DMS114 treated with DMSO at 0.1 percent for 48 hours (cell line): ENCODE measurements around the gene LYPD6.

ENCODE experiments used
- DNase-seq: peaks from one replicate; lab custom pipeline; 2025; ENCODE audit not compliant: unreplicated experiment; lab: John Stamatoyannopoulos, UW

Gene LYPD6

DNA sequence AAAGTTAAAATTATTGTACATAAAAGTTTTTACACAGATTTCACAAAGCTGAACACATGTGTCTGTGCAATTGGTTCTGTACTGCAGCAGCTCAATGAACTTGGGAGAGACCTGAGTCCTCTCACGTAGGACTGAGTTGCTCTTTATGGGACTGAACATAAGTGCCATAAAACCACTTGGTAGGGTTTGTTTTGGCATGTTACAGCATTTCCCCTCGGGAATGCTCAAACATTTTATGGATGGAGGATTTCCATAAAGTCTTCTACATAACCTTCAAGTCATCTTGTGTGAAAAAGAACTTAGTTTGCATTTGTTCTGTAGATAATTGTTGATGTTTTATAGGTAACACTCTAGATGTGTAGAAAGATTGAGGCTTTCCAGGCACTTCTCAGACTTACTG, 15.9 kb downstream of the LYPD6 start:
- DNase-seq: no peak

DNA sequence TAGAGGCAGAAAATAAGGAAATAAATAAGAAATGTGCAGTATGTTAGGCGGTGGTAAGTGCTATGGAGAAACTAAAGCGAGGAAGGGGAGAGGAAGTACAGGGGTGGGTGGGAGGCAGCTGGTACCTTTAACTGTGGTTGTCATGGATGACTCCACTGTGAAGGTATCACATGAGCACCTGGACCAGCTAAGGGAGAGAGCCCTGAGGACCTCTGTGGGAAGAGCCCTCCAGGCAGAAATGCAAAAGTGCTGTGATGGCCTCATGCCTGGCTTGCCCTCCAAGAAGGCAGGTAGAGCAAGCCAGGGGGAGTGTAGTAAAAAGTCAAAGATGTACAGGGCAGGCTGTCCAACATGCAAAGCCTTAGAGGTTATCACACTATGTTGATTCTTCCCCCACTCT, 17.9 kb downstream of the LYPD6 start:
- DNase-seq: no peak

DNA sequence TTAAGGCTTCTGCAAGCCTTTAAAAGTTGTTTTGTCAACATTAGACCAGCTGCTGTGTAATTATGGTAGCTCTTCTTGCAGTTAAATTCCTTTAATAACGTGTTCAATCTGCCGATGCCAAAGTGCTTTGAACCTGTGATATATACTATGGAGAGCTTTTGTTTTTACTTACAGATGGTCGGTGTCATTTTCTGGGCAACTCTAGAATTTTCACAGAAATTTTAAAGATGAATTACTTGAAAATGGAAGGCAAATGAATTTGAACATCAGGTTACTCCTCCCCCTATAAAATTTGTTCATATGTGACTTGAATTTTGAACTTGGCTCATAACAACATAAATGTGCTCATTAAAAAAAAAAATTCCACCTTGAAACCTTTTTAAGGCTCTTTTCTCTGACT, 23.0 kb downstream of the LYPD6 start:
- DNase-seq: no peak

DNA sequence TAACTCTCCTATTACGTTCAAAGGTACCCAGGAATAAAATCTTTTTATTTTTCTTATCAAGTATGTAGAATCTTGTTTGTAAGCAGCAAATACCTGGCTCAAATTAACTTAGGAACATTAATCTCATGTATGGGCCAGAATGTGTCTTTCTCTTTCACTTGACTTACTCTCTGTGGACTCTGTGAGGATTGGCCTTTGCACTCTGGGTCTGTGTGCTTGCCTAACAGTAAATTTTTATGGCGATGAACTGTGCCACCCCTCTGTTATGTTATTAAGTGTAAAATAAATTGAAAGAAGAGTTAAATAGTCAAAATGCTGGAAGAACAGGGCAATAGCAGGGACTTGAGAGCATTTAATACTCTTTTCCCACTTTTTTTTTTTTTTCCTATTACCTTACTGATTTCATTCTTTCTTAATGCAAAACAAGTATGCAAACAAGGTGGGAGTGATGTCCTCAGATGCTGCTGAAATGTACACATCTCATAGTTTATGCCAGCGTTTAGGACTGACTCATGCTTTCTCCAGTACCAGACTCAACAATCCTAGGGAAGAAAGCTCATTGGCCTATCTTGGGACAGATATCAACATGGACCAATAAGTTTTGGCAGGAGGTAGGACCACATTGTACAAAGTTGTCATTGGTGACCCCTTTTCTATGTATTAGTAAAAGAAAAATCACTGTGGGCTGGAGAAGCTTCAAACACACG, 25.5 kb downstream of the LYPD6 start:
- no peak for DNase-seq

DNA sequence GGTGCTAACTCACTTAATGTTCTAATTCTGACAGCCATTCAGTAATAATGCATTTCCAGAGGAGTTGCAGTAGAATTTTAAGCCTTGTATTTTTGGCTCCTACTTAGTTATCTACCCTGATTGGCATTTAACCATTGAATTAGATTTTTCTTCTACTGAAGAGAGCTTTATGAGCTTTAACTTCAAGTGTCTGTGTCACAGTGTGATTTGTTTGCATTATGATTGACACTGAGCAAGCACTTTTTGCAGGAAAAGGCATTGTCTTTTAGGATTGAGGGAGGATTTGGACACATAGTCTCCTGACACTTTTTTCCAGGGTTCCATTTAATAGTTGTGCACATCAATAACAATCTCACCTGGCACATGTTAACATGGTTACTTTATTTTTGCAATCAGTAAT, 26.7 kb downstream of the LYPD6 start:
- no peak for DNase-seq

DNA sequence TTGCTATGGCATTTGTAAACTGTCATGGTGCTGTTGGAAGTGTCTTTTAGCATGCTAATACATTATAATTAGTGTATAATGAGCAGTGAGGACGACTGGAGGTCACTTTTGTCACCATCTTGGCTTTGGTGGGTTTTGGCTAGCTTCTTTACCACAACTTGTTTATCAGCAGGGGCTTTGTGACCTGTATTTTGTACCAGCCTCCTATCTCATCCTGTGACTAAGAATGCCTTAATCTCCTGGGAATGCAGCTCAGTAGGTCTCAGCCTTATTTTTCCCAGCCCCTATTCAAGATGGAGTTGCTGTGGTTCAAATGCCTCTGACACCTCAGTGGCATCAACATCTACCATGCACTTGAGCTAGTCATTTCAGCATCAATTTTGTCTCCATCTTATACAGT, 29.7 kb downstream of the LYPD6 start:
- DNase-seq: no peak

DNA sequence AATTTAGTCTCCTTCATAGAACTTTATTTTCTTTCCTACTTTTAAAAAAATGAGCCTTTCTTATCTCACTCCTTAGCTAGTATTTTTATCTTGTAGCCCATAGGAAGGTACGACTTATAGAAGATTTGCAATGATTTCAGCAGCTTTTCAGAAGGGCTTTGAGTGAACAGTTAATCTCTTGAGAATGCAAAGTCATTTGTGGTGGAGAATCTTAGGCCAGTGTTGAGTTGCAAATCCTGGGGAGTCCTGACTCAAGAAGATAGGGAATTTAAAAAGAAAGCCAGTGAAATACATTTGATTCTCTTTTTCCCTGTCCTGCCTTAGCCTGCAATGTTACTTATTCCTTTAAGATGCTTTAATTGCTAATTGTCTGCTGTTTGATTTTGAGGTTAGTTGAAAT, 33.6 kb downstream of the LYPD6 start:
- DNase-seq: no peak

DNA sequence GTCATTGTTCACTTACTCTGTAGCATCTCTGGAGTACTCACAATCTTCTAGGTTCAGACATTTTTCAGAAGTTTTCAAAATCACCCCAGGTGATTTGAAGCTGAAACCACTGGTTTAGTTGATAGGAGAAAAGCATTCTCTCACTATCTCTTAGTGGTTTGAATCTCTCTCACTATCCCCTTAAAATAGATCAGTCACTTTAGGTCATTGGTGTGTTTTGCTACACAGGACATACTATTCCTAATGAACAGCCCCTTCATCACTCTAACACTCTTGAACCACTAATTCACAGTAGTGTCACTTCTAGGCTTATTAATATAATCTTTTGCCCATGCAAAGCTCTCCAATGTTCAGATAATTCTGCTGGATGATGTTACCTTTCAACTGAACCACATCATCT, 34.5 kb downstream of the LYPD6 start:
- DNase-seq: no peak

DNA sequence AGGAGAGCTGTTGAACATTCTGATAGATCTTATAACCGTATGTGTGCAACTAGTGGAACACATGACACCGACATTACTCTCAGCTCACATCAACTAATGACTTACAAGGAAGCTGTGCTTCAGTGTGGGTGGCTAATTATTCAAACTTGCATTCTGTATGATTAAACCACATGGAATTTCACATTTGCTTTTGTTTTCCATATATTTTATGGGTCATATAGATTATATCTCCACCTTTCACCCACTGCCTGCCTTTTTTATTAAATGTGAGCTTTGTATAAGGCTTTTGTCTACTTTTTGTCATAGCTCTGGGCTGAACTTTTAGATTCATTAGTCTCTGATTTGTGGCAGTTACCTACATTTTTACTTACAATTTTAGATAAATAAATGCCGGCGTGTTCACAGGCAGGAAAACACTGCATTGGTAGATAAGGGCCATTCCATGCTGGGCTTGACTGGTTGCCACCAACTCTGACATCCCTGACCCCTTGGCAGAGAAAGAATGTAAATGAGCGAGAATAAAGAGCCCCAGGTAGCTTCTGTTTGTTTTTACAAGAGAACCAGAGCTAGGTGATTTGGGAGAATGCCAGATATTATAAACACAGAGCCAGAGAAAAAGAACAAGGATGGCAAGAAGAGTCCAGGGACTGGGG, 35.7 kb downstream of the LYPD6 start:
- DNase-seq: no peak

DNA sequence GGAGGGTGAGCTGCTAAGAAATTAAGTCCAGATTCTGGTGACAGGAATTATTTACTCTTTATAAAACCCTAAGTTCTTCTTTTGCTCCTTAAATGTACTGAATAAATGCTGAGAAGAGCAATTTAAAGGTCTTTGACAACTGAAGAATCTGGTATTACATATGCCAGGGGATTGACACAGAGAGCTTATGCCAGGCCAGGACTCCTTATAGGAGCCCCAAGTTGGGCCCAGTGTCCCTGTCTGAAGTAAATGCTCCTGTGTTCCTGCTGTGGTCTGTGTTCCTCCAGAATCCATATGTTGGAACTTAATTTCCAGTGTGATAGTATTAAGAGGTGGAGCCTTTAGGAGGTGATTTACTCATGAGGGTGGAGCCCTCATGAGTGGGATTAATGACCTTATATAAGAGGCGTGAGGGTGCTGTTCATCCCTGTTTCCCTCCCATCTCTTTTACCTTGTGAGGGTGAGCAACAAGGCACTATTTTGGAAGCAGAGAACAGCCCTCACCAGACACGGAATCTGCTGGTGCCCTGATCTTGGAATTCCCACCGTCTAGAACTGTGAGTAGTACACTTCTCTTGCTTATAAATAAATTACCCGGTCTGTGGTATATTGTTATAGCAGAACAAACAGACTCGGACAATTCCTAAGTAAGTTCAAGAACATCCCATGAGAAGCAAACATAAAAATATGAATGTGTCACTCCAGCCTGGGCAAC, 39.8 kb downstream of the LYPD6 start:
- DNase-seq: no peak

DNA sequence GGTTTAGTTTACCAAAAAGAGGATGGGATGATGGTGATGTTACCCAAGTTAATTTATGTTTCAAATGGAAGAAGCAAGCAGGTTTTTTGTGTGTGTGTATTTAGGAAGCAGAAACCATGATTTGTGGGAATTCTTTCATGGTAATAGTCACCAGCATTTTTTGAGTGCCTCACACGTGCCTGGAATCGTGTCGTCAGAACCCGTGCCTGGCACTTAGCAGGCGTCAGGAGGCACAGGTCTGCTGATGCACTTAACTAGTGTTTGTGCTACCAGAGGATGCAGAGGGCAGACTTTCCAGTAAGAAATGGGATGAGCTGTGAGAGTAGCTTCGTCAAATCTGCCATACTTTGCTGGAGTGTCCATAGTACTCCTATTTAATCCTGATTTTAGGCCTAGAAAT, 41.1 kb downstream of the LYPD6 start:
- DNase-seq: no peak

DNA sequence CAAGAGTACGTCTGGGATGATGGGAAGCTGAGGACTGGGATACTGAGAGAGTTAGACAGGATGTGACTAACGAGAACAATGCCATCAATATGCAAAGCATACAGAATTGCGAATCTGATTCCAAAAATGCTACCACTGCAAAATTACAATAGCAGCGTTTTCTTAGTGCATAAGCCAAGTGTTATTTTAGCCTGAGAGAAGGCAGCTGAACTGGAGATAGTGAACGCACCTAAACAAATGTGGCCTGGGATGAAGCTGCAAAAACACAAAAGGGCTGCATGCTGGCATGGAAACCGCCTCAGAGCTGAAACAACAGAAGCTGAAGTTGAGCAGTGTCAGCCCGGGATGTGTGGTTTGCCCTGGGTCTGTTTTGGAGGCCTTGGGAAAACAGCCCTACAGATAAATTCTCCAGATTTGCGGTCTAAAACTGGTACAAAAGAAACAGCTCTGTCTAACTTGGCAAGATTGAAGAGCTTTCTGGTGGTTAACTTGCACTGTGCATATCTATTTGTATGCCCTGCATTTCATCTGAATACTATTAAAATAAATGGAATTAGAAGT, 45.5 kb downstream of the LYPD6 start:
- no peak for DNase-seq

DNA sequence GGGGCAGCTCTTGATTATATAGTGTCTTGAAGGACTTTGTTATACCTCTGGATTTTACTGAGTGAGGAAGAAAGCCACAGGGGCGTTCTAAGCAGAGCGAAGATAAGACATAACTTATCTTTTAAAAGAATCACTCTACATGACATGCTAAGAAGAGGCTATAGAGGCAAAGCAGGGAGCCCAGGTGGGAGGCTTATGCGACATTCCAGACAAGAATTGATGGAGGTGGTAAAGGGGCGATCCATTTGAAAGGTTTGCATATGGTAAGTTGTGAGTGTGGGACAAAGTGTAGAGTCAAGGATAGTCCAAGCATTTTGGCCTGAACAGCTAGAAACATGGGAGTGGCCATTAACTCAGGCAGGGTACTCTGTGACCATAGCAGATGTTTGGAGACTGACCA, 49.8 kb downstream of the LYPD6 start:
- no peak for DNase-seq

DNA sequence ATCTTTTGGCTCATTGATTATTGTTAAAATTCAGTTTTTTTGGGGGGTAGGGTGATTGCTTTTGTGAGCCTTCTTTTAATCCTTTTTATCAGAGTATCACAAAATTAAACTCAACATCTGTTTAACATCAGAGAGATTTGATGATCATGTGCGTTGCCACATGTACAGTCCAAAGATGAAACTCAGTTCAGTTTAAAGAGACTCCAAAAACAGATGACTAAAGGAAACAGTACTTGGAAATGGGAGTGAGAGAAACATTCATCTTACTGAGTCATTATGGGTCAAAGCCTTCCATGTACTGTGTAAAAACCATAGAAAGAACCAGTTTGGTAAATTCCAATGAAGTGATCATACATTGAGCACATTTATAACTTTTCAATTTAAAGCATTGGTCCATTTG, 53.0 kb downstream of the LYPD6 start:
- no peak for DNase-seq

DNA sequence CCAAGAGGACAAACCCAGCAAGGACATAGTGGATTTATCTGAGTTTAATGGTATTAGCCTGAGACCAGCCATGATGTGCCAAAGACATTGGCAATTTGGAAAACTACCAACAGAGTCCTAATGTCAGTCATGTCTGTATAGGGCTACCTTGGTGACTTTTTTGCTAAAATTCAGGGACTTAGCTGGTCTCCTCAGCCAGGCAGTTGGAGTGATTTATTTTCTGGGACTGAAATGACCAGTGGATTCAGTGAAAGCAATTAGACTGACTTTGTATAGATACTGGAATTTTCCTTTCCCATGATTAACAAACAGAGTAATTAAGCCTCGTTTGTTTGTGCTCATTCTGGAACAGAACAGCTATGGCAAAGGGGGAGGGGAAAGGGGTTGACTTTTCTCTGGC, 55.0 kb downstream of the LYPD6 start:
- DNase-seq: no peak

DNA sequence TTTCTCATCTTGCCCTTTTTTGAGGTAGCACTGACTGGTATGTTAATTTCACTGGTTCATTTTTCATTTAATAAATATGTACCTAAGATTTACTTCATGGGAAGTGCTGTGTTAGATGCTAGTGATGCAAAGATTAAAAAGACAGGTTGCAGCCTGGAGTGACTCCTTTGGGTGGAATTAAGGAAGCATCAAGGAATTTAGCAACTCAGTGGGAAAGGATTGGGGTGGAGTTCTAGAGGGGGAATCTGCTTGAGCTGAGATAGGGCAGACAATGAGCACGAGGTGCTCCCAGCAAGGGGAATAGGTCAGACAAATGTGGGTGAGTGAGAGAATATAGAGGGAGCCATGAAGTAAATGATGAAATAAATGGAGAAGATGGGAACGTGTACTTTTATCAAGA, 57.0 kb downstream of the LYPD6 start:
- no peak for DNase-seq

DNA sequence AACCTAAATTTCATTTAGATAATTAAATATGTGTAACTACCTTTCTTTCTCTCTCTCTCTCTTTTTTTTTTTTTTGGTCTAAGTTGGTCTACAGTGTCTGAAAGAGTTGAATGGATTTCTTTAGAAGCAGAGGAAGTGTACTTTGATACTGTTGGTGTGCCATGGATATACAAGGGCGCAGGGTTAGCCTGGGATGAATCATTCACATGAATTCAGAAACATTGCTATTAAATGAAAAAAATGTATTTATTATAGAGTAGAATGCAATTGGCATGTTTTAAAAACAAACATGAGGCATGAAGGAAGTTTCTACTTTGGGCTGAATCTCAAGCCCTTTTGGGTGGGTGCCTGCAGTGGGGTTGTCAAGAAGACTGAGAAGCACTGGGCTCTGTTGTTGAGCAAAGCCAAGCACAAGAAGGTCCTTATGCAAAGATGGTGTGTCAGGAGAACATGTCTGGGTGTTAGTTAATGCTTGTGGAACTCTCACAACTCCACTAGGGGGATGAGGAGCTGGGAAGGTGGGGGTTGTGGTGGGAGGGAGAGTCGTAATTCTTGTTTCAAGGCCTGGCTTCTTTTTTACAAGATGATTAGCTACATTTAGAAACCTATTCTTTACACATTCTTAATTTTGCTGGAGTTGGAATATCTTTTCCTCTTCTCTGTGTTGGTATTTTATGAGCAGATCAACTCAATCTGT, 57.9 kb downstream of the LYPD6 start:
- DNase-seq: no peak

DNA sequence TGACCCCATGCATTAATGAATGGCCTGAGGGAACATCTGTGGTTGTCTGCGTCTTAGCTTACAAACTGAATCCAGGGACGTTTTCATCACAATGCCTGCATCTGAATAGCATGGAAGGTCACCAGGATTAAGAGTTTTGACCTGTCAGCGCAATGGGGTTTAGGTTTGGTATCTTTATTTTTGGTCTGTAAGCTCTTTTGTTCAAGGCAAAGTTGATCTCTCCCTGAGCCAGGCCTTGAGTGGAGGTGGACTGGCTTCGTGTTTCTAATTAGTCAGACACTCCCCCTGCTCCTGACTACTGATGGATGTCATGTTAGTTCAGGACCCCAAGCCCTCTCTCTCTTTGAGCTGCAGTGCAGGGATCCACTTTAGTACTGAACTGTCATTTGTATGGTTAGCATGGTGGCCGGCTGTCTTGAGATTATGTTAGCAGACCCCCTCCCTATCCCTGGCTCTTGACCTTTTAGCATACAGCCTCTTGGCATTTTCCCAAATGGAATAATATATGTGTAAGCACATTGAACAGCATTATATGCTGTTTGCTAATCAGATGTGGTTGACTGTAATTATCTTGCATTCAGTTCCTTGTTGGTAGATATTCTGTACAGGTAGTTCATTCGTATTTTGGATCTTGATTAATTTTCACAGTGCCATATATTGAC, 59.2 kb downstream of the LYPD6 start:
- no peak for DNase-seq

DNA sequence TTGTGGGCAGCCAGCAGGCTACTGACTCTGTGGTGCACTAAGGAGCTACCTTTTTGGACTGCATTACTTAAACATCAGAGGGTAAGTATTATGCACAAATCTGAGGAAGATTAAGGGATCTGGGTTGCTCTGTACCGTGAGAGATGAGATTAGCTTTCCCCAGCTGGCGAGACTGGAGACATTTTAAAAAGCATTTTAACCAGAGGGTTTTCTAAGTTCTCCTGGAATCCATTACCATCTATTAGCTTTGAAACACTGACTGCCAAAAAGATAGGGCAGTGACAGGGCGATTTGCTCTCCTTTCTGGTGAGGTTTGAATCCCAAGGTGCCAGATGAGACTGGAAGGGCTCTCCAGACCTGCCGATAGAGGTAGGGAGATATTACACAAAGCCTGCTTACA, 63.2 kb downstream of the LYPD6 start:
- DNase-seq: no peak

DNA sequence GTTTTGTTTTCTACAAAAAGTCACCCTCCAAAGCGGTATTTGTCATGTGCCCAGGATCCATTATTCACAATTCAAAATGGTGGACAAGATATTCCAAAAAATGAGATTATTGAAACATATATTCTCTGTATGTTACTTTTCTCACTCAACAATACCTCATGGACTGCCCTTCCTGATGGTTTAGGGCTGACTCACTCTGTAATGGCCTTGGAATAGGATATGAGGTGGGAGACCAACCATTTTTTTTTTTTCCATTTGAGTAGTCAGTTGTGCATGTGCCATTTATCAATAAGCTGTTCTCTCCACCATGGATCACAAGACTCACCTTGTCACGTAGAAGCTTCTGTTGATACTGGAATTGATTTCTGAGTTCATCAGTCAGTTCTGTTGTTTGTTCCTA, 64.5 kb downstream of the LYPD6 start:
- DNase-seq: no peak
